ENCODE results near the gene TIGD3.
A peak's percentile ranks its signal among the peaks of the same experiment; 100 is the strongest.

Gene TIGD3, protein sequence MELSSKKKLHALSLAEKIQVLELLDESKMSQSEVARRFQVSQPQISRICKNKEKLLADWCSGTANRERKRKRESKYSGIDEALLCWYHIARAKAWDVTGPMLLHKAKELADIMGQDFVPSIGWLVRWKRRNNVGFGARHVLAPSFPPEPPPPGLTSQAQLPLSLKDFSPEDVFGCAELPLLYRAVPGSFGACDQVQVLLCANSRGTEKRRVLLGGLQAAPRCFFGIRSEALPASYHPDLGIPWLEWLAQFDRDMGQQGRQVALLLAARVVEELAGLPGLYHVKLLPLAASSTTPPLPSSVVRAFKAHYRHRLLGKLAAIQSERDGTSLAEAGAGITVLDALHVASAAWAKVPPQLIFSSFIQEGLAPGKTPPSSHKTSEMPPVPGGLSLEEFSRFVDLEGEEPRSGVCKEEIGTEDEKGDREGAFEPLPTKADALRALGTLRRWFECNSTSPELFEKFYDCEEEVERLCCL

DNA sequence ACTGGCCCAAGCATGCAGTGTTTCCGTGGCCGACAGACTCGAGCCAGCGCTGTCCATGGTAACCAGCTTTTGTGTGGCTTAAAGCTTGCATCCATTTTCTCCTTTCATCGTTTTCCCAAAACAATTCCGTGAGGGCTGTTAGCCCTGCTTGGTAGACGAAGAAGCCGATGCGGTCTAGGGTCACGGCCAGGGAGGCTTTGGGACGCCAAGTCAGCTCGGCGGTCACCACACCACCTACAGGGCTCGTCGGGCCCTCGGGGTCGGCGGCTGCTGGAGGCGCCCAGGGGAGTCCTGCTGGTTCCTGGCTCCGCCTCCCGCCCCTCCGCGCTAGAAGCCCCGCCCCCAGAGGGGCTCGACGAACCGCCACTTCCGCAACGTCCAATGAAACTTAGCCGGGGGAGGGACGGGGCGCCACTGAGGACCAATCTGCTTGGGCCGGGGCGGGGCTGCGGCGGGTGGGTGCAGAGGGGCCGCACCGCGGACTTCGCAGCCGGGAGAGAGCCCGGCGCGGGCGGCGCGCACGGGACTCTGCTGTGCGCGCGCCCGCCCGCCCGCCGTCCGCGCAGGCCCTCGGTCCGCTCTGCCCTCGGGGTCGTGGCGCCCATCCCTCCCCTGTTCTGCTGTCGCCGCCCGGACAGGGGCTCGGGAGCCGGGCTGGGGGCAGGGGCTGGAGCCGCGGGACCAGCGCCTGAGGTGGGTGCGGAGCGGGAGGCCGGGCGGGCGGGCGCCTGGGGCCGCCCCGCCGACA is at the start of gene TIGD3:
Gene TIGD3 (plus strand): TSS at position 487 of the 748 bp plus-strand sequence. CDS start 1,058 bp downstream, outside the sequence.
- FAIRE-seq, result peak; percentile 82

DNA sequence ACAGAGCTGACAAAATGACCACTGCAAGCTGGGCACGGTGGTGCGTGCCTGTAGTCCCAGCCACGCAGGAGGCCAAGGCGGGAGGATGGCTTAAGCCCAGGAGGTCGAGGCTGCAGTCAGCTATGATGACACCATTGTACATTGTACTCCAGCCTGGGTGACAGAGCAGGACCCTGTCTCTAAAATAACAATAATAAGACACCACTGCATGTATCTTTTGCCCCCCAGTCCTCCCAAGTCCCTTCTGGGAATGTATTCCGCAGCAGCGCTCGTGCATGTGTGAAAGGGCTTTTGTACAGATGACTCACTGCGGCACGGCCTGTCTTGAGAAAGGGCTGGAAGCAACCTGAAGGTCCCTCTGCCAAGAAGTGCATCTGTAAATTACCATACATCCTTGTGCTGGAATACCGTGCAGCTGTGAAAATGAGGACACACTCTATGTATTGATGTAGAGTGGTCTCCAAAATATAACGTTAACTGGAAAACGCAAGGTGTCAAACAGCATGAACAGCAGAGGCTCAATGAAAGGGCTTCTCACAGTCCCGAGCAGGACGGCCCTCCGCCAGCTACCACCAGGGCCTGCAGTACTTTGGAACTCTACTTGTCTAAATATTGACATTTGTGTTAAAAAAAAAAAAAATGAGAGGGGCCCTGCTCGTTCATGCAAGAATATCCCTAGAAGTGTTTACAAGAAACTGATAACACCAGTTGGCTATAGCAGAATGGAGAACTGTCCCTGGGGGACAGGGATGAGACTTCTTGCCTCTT is 48.9 kb upstream of the TIGD3 start:
- FAIRE-seq, result no peak

- FAIRE-seq, result no peak
Measured at GRCh38 chr11:65307298-65308229, 47.0 kb upstream of the TIGD3 start.

- no peak for FAIRE-seq
Measured at GRCh38 chr11:65308281-65308891, 46.2 kb upstream of the TIGD3 start.

DNA sequence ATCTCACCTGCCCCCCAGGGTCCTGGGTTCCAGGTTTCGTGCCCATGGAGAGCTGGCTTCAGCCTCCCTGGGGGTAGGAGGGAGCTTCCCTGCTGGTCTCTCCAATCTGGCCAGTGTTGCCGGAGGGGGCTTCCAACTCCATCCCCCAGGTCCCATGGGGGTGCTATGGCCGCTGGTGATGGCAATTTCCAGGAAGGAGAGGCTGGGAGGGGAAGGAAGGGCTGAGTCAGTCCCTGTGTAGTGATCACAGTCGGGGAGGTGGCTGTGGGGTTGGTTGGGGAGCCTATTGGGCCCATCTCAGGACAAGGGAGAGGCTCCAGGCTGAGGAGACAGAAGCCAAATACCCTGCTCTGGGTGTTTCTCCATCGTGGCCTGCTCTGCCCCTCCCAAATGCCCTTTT is 45.5 kb upstream of the TIGD3 start:
- FAIRE-seq, result no peak

DNA sequence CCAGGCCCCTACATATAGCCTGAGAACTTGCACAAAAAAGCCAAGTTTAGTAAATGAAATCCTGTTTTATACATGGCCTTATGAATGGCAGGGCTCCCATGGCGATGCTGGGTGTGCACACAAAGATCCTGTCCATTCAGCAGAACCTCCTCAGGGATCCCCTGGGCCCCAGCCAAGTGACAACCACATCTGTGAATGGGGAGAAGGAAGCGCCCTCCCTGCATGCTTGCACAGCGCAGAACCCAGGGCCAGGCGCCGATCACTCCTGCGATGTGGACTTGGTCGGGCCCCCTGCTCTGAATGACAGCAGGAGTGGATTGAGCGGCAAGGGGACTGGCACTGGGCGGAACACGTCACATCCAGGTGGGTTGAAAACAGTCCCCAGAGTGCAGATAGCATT is 44.3 kb upstream of the TIGD3 start:
- no peak for FAIRE-seq

- FAIRE-seq, result no peak
Measured at GRCh38 chr11:65310736-65311135, 43.8 kb upstream of the TIGD3 start.

GRCh38 chr11:65311170-65311678 is 43.3 kb upstream of the TIGD3 start:
- no peak for FAIRE-seq

- no peak for FAIRE-seq
Measured at GRCh38 chr11:65314501-65315203, 39.9 kb upstream of the TIGD3 start, which contains the start of gene CDC42EP2. Gene CDC42EP2, plus strand, starts transcription at chr11:65314866. Its CDS starts 6,033 bp downstream, at chr11:65320899.

DNA sequence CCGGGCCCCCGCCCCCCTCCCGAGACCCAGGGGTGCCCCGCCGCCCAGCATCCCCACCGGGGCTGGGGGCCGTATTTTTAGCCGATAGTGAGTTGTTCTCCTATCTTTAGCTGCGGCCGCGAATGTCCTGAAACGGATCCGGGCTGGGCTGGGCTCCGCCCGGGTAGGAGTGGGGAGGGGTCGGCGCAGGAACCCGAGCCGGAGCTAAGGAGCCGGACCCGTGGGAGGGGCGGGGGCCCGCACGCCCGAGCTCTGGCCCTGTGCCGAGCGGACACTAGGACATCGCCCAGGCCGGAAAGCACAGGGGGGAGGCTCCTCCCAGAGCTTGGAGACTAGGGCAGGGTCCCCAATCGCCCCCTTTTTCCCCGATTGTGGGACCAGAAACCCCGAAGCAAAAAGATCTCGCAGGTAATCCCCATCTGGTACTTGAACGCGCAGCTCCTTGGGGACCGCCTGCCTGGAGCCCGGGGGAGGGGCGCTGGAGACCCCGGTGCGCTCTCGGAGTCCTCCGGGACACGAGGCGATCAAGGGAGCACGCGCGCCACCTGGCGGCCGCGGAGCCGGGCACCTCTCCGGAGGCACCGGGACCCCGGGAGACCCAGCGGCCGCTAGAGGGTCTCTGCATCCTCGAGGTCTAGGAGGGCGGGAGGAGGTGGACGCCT is 39.2 kb upstream of the TIGD3 start:
- no peak for FAIRE-seq

DNA sequence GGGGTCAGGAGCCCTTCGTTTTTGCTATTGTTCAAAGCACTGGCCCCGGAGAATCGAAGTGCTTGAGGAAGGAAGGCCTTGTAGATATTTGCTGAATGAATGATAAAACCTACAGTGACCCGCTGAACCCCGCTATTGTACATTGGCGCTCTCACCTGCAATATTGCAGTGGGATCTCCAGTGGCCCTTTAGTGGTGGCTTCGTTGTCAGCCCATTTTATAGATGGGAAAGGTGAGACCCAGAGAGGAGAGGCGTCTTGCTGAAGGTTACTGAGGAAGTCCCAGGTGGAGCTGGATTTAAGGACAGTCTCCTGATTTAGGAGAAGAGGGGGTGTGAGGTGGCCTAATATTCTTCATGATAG is 38.7 kb upstream of the TIGD3 start:
- FAIRE-seq, result no peak

GRCh38 chr11:65316227-65317024 is 38.1 kb upstream of the TIGD3 start:
- FAIRE-seq, result no peak

DNA sequence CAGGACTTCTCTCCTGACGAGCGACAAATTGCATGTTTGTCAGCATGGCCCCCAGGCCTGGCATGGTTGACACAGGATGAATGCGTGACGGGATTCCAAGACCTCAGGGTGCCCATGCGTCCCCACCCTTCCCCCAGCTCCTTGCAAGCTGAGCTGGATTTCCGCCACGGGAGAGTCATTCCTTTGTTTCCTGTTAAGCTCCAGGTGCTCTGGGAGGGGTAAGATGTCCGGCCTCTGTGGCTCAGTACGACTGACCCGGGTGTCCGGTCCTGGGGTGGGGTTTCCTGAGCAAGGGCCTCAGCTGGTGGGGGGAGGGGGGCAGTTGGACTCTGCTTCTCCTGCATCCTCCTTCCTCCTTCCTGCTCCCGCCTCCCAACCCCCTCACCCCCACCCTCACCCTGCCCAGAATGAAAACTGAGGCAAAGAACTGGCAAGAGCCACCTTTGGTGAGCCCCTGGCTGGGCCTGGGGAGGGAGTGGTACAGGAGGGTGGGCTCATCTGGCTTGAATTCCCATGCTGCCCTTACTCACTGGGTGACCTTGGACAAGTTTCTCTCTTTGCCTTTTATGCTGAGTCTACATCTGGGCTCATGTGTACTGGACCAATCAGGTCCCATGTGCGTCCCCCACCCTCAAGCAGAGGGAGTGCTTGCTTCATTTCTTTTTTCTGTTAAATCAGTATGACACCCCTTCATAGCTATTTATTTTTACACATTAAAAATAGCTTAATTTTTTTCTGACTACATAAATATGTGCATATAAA is 37.3 kb upstream of the TIGD3 start:
- peak; percentile 34 for FAIRE-seq

- no peak for FAIRE-seq
Measured at GRCh38 chr11:65320386-65321075, 34.0 kb upstream of the TIGD3 start.

DNA sequence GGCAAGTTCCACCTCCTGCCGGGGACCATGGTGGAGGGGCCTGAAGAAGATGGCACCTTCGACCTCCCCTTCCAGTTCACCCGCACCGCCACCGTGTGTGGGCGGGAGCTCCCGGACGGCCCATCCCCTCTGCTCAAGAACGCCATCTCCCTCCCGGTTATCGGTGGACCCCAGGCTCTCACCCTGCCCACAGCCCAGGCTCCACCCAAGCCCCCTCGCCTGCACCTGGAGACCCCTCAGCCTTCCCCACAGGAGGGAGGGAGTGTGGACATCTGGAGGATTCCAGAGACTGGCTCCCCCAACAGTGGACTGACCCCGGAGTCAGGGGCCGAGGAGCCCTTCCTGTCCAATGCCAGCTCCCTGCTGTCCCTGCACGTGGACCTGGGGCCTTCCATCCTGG is 33.5 kb upstream of the TIGD3 start:
- no peak for FAIRE-seq

GRCh38 chr11:65321828-65322485 is 32.6 kb upstream of the TIGD3 start:
- no peak for FAIRE-seq

- no peak for FAIRE-seq
Measured at GRCh38 chr11:65323813-65324212, 30.7 kb upstream of the TIGD3 start.
